H1 (cell line): ENCODE data around the gene ZBTB16. TPM values are rescaled to one million over a fixed set of nuclear protein-coding genes. Genes with fewer than 3 reads are reported as not detected.

Experiments
- CTCF ChIA-PET: fragments of 300-600 bp; sonication (Branson Sonifier 250); formaldehyde crosslinking; loops from one replicate; lab custom pipeline; 2021; ENCODE audit not compliant: partially characterized antibody; lab: Charles Lee
- POLR2A ChIA-PET: fragments of 300-600 bp; sonication (Branson Sonifier 250); formaldehyde crosslinking; loops from one replicate; lab custom pipeline; 2021; ENCODE audit warnings: inconsistent platforms; ENCODE audit not compliant: partially characterized antibody; lab: Charles Lee
- DNase-seq, 2 experiments: peaks; one replicate each; pipeline versions ENCODE4 v3.0.0 to v3.0.0-alpha.2; 2010 to 2022; ENCODE audit warnings: low spot score in 2 of 2, low read depth in 1 of 2, mixed read lengths in 1 of 2
- FAIRE-seq: peaks from 2 replicates; lab custom pipeline; 2011; peaks lifted over from hg19 to GRCh38; lab: Jason Lieb, UNC
- H2AFZ ChIP-seq: 2 replicates; pipeline ENCODE4 v1.8.1; 2012; ENCODE audit warnings: low read length, inconsistent platforms
- H2AK5ac ChIP-seq: 2 replicates; pipeline ENCODE4 v1.6.1; 2013; ENCODE audit warnings: low read depth, low read length
- H2BK120ac ChIP-seq: replicated peaks from 2 replicates; pipeline ENCODE3; 2013; ENCODE audit warnings: low read depth, low read length, inconsistent platforms
- H2BK12ac ChIP-seq: 2 replicates; pipeline ENCODE4 v1.6.1; 2013; ENCODE audit warnings: low read depth, low read length
- H2BK15ac ChIP-seq: 2 replicates; pipeline ENCODE4 v1.6.1; 2013; ENCODE audit warnings: low read length
- H2BK20ac ChIP-seq: 2 replicates; pipeline ENCODE4 v1.6.1; 2013; ENCODE audit warnings: low read length
- H2BK5ac ChIP-seq: 2 replicates; pipeline ENCODE4 v1.6.1; 2013; ENCODE audit warnings: low read depth, low read length
- H3K14ac ChIP-seq: 2 replicates; pipeline ENCODE4 v1.6.1; 2013; ENCODE audit warnings: inconsistent platforms; ENCODE audit not compliant: insufficient read length
- H3K18ac ChIP-seq: 2 replicates; pipeline ENCODE4 v1.6.1; 2013; ENCODE audit warnings: low read length; ENCODE audit errors: extremely low read depth
- H3K23ac ChIP-seq: 2 replicates; pipeline ENCODE4 v1.6.1; 2013; ENCODE audit warnings: inconsistent platforms; ENCODE audit not compliant: insufficient read length
- H3K23me2 ChIP-seq: 2 replicates; pipeline ENCODE4 v1.6.1; 2013; ENCODE audit warnings: low read depth, low read length
- H3K27ac ChIP-seq: 2 replicates; pipeline ENCODE4 v1.6.1; 2011; ENCODE audit warnings: low read depth, low read length, inconsistent platforms
- H3K27me3 ChIP-seq, 4 experiments: replicated peaks in 1 of 4; 1 replicate in 1 of 4; 2 replicates in 3 of 4; pipeline versions ENCODE4 v1.6.1 to v1.8.1; 2011 to 2013; ENCODE audit warnings: low read length in 3 of 4, mild to moderate bottlenecking in 3 of 4, inconsistent platforms in 2 of 4, mixed read lengths in 2 of 4, moderate library complexity in 1 of 4; ENCODE audit not compliant: control insufficient read depth in 3 of 4, insufficient read depth in 3 of 4; ENCODE audit errors: extremely low read depth in 1 of 4
- H3K36me3 ChIP-seq, 4 experiments: 2 replicates each; pipeline versions ENCODE4 v1.6.1 to v1.8.1; 2011 to 2013; ENCODE audit warnings: mild to moderate bottlenecking in 4 of 4, low read length in 3 of 4, moderate library complexity in 2 of 4, control low read depth in 1 of 4, inconsistent platforms in 1 of 4; ENCODE audit not compliant: insufficient read depth in 4 of 4, control insufficient read depth in 2 of 4
- H3K4ac ChIP-seq: replicated peaks from 2 replicates; pipeline ENCODE3; 2013; ENCODE audit warnings: low read length, low read depth, mixed read lengths, inconsistent platforms; ENCODE audit not compliant: insufficient read length
- H3K4me1 ChIP-seq, 4 experiments: replicated peaks in 1 of 4; 1 replicate in 1 of 4; 2 replicates in 3 of 4; pipeline versions ENCODE4 v1.6.1 to v1.8.1; 2011 to 2013; ENCODE audit warnings: low read length in 3 of 4, inconsistent platforms in 2 of 4, mixed read lengths in 1 of 4; ENCODE audit not compliant: insufficient read depth in 4 of 4, control insufficient read depth in 3 of 4
- H3K4me2 ChIP-seq, 2 experiments: 2 replicates each; pipeline versions ENCODE4 v1.6.1 to v1.8.1; 2011 to 2013; ENCODE audit warnings: low read depth in 2 of 2, low read length in 2 of 2, control low read depth in 1 of 2, inconsistent platforms in 1 of 2, mild to moderate bottlenecking in 1 of 2; ENCODE audit not compliant: insufficient read depth in 1 of 2
- H3K4me3 ChIP-seq, 4 experiments: fragments of 200-600, 300-600 bp in 1 of 4; sonication (generic), shearing (Covaris generic), sonication (Bioruptor Twin) in 1 of 4; 2 replicates each; pipeline versions ENCODE4 v1.5.1 to v1.8.1; 2011 to 2016; ENCODE audit warnings: low read length in 4 of 4, low read depth in 3 of 4, control low read depth in 2 of 4, inconsistent platforms in 2 of 4, mild to moderate bottlenecking in 2 of 4, mixed read lengths in 1 of 4, moderate library complexity in 1 of 4; ENCODE audit not compliant: insufficient read depth in 2 of 4; ENCODE audit errors: extremely low read depth in 1 of 4
- H3K56ac ChIP-seq: replicated peaks from 2 replicates; pipeline ENCODE3; 2013; ENCODE audit warnings: low read depth, mild to moderate bottlenecking, mixed read lengths, low read length, inconsistent platforms; ENCODE audit not compliant: insufficient read length
- H3K79me1 ChIP-seq: 2 replicates; pipeline ENCODE4 v1.6.1; 2013; ENCODE audit warnings: low read depth, low read length, control low read depth
- H3K79me2 ChIP-seq, 2 experiments: 2 replicates each; pipeline versions ENCODE4 v1.6.1 to v1.8.1; 2012 to 2013; ENCODE audit warnings: low read length in 2 of 2, mild to moderate bottlenecking in 2 of 2, inconsistent platforms in 1 of 2; ENCODE audit not compliant: insufficient read depth in 2 of 2, control insufficient read depth in 1 of 2
- H3K9ac ChIP-seq, 4 experiments: replicated peaks in 1 of 4; 1 replicate in 1 of 4; 2 replicates in 3 of 4; pipeline versions ENCODE4 v1.6.1 to v1.8.1; 2011 to 2013; ENCODE audit warnings: low read depth in 3 of 4, low read length in 3 of 4, control low read depth in 2 of 4, mild to moderate bottlenecking in 2 of 4, moderate library complexity in 2 of 4, inconsistent platforms in 1 of 4; ENCODE audit errors: extremely low read depth in 1 of 4
- H3K9me3 ChIP-seq, 2 experiments: 2 replicates each; pipeline versions ENCODE4 v1.6.1 to v1.8.1; 2012 to 2013; ENCODE audit warnings: mild to moderate bottlenecking in 2 of 2, moderate library complexity in 2 of 2, control low read depth in 1 of 2, inconsistent platforms in 1 of 2, low read depth in 1 of 2, low read length in 1 of 2, mixed read lengths in 1 of 2; ENCODE audit not compliant: insufficient read depth in 2 of 2
- H4K20me1 ChIP-seq, 2 experiments: replicated peaks in 1 of 2; 2 replicates each; pipeline versions ENCODE3 to v1.8.1; 2011 to 2013; ENCODE audit warnings: inconsistent platforms in 2 of 2, low read length in 2 of 2, mild to moderate bottlenecking in 1 of 2; ENCODE audit not compliant: insufficient read depth in 2 of 2, control insufficient read depth in 1 of 2
- H4K5ac ChIP-seq: 2 replicates; pipeline ENCODE4 v1.6.1; 2013; ENCODE audit warnings: low read length, low read depth, mixed read lengths, inconsistent platforms; ENCODE audit not compliant: insufficient read length
- H4K8ac ChIP-seq: 2 replicates; pipeline ENCODE4 v1.8.0; 2013; ENCODE audit warnings: mild to moderate bottlenecking, moderate library complexity, low read length, inconsistent platforms; ENCODE audit not compliant: insufficient read depth; ENCODE audit errors: extremely low read depth
- H4K91ac ChIP-seq: replicated peaks from 2 replicates; pipeline ENCODE3; 2013; ENCODE audit warnings: low read length, mixed read lengths, inconsistent platforms; ENCODE audit not compliant: insufficient read length
- ATF2 ChIP-seq: IDR thresholded peaks from 2 replicates; pipeline ENCODE4 v1.6.1; 2012; ENCODE audit warnings: low read length, inconsistent platforms
- ATF3 ChIP-seq: IDR thresholded peaks from 2 replicates; pipeline ENCODE4 v1.6.1; 2011; ENCODE audit warnings: low read depth, mild to moderate bottlenecking, low read length; ENCODE audit not compliant: insufficient read depth
- BACH1 ChIP-seq: IDR thresholded peaks from 2 replicates; pipeline ENCODE4 v1.6.1; 2012; ENCODE audit warnings: low read length, improper control_type of control experiment
- CBX8 ChIP-seq: fragments of 300-800, 300-1000 bp; sonication (generic); IDR thresholded peaks from 2 replicates; pipeline ENCODE4 v1.7.1; 2016; ENCODE audit warnings: low read depth, low read length, borderline replicate concordance
- CTBP2 ChIP-seq: IDR thresholded peaks from 2 replicates; pipeline ENCODE4 v1.7.0; 2011; ENCODE audit warnings: borderline replicate concordance, mild to moderate bottlenecking, moderate library complexity, mixed read lengths, low read length; ENCODE audit not compliant: insufficient read depth, insufficient read length
- GABPA ChIP-seq: IDR thresholded peaks from 2 replicates; pipeline ENCODE4 v1.6.1; 2011; ENCODE audit warnings: mild to moderate bottlenecking, low read length, moderate library complexity, borderline replicate concordance; ENCODE audit not compliant: insufficient read depth
- KDM5A ChIP-seq: fragments of 200-600 bp; IDR thresholded peaks from 2 replicates; pipeline ENCODE4 v1.7.1; 2012; ENCODE audit warnings: mild to moderate bottlenecking, low read length, inconsistent platforms, mixed read lengths
- POLR2AphosphoS5 ChIP-seq: IDR thresholded peaks from 2 replicates; pipeline ENCODE4 v1.6.1; 2011; ENCODE audit warnings: low read depth, low read length
- RBBP5 ChIP-seq: IDR thresholded peaks from 2 replicates; pipeline ENCODE4 v1.7.1; 2012; ENCODE audit warnings: low read depth, mild to moderate bottlenecking, inconsistent platforms, low read length, moderate library complexity, borderline replicate concordance
- RFX5 ChIP-seq: IDR thresholded peaks from 2 replicates; pipeline ENCODE4 v1.6.1; 2011; ENCODE audit warnings: low read depth, low read length, improper control_type of control experiment, borderline replicate concordance
- WGBS, 2 experiments: shearing (Covaris generic) in 1 of 2; methylation state at CpG; one replicate each; pipeline versions ENCODE4 v1.1.6 to v1.1.7; 2013 to 2015; ENCODE audit warnings: low lambda C conversion rate in 2 of 2, mixed read lengths in 2 of 2, inconsistent platforms in 1 of 2, low coverage in 1 of 2, missing lambda C conversion rate in 1 of 2; ENCODE audit not compliant: insufficient replicate concordance in 2 of 2, insufficient coverage in 1 of 2, insufficient read length in 1 of 2; ENCODE audit errors: extremely low coverage in 1 of 2, missing lambda C conversion rate in 1 of 2; 5-methylcytosine and 5-hydroxymethylcytosine counted together
- polyA plus RNA-seq, 7 experiments: library from polyadenylated mRNA; depleted of rRNA in 3 of 7; stranded (reverse) in 5 of 7; unstranded in 2 of 7; fragments of >200 nt in 5 of 7; fragments of 200-250 nt in 2 of 7; gene quantifications; 1 replicate in 5 of 7; 2 replicates in 1 of 7; 4 replicates in 1 of 7; pipeline versions ENCODE4 v1.2.1 to v1.2.3, GENCODE V29; 2011 to 2013; ENCODE audit warnings: missing spikeins in 2 of 7, mixed read lengths in 2 of 7
- total RNA-seq: library from RNA; stranded (reverse); fragmentation: NEBNext Ultra II Directional; extraction: Animal tissue kit (Norgen Biotek cat#: 25700); gene quantifications from 2 replicates; pipeline ENCODE4 v1.2.1, GENCODE V29; 2021

ZBTB16 gene
- total and polyA plus RNA-seq, 2 of the 8 experiments (the other 6 are each of a cell fraction or from before 2014, with no cell fraction given): 0.12 to 0.61 TPM

GRCh38 chr11:114263513-114264170 is 204.1 kb downstream of the ZBTB16 start:
- Histone ChIP-seq H2AK5ac (no peak overlapping the region), H4K91ac (no peak overlapping the region), H3K79me2 (no peaks in the 10 kb centered on the region), H4K8ac (no peak overlapping the region), H2AFZ (no peak overlapping the region), H3K4me1 (no peaks in the 10 kb centered on the region; a peak in 1 of 7 replicates), H4K20me1 (no peaks in the 10 kb centered on the region), H3K36me3 (no peaks in the 10 kb centered on the region), H2BK5ac (no peak overlapping the region), H2BK12ac (no peak overlapping the region), H2BK20ac (no peak overlapping the region), H3K27me3 (no peaks in the 10 kb centered on the region), H3K4ac (no peak overlapping the region), H3K27ac (no peak overlapping the region), H3K9me3 (no peaks in the 10 kb centered on the region), H3K56ac (no peak overlapping the region), H2BK15ac (no peak overlapping the region), H3K4me2 (no peak overlapping the region), H4K5ac (no peak overlapping the region), H2BK120ac (no peak overlapping the region), H3K23ac (no peak overlapping the region), H3K23me2 (no peaks in the 10 kb centered on the region), H3K14ac (no peak overlapping the region), H3K9ac (no peak overlapping the region), H3K4me3 (no peak overlapping the region), H3K79me1 (no peaks in the 10 kb centered on the region), H3K18ac (no peak overlapping the region)
- no peak for DNase-seq
- FAIRE-seq: no peak
- 91% methylated on average over 7 of the region's 7 CpGs; no CpG with 5 or more reads in 1 of the 2 experiments for WGBS, 2 experiments
- CTCF ChIA-PET: interaction anchor here (0.6 to 12.0 kb wide), 31 partner anchors 13 to 601 kb away, joined by 3 to 280 read pairs (median 17); partner anchors contain the start of genes HTR3A and HTR3B
- POLR2A ChIA-PET: interaction anchor here (0.5 kb wide), 1 partner anchor 830 kb away, joined by 3 read pairs; no protein-coding TSS in a partner anchor
- TF ChIP-seq CBX8 (no peak), ATF2 (no peak), KDM5A (no peak), POLR2AphosphoS5 (no peak), ATF3 (no peak), RFX5 (no peak), BACH1 (no peak), CTBP2 (no peak), RBBP5 (no peak), GABPA (no peak)
